Ishikawa (cell line): ENCODE measurements around the gene AIFM2.

ENCODE experiments used
- CEBPB ChIP-seq: IDR thresholded peaks from 2 replicates; pipeline ENCODE4 v1.6.1; 2012
- CREB1 ChIP-seq: IDR thresholded peaks from 2 replicates; pipeline ENCODE4 v1.6.1; 2012; ENCODE audit warnings: low read depth
- EP300 ChIP-seq: IDR thresholded peaks from 2 replicates; pipeline ENCODE4 v1.6.1; 2012; ENCODE audit warnings: borderline replicate concordance
- FOXM1 ChIP-seq: IDR thresholded peaks from 2 replicates; pipeline ENCODE4 v1.6.1; 2012; ENCODE audit warnings: low read depth, borderline replicate concordance
- MAX ChIP-seq: IDR thresholded peaks from 2 replicates; pipeline ENCODE4 v1.6.1; 2012
- RAD21 ChIP-seq: IDR thresholded peaks from 2 replicates; pipeline ENCODE4 v1.6.1; 2012; ENCODE audit warnings: low read depth
- REST ChIP-seq: IDR thresholded peaks from 2 replicates; pipeline ENCODE4 v1.6.1; 2012; ENCODE audit warnings: low read depth, mild to moderate bottlenecking
- TAF1 ChIP-seq: IDR thresholded peaks from 2 replicates; pipeline ENCODE4 v1.6.1; 2012; ENCODE audit warnings: low read depth, mild to moderate bottlenecking
- TEAD4 ChIP-seq: IDR thresholded peaks from 2 replicates; pipeline ENCODE4 v1.6.1; 2012
- USF1 ChIP-seq: IDR thresholded peaks from 2 replicates; pipeline ENCODE4 v1.6.1; 2012
- YY1 ChIP-seq: IDR thresholded peaks from 2 replicates; pipeline ENCODE4 v1.6.1; 2012; ENCODE audit warnings: low read depth

- no peak for TF ChIP-seq EP300
- no peak for TF ChIP-seq USF1
- TF ChIP-seq CREB1: no peak
- TF ChIP-seq CEBPB: no peak
- no peak for TF ChIP-seq RAD21
- no peak for TF ChIP-seq FOXM1
- no peak for TF ChIP-seq TEAD4
- TF ChIP-seq MAX: no peak
- TF ChIP-seq REST: no peak
- no peak for TF ChIP-seq YY1
- TF ChIP-seq TAF1: no peak
Observed at GRCh38 chr10:70123817-70124216, 8.8 kb downstream of the AIFM2 start.
